Lung (tissue), 12 donors: Measurements from ENCODE around the gene CDK19. TPM values are rescaled to one million over a fixed set of nuclear protein-coding genes. Genes with fewer than 3 reads are reported as not detected.

Experiments used
- ATAC-seq: fragments of 200-7000 bp; cut with Tn5 transposase; one replicate; pipeline ENCODE4 v1.9.1; 2020; ENCODE audit warnings: moderate number of reproducible peaks; ENCODE audit not compliant: insufficient read depth, low FRiP score
- DNase-seq, 3 donors: peaks; one replicate each; pipeline ENCODE4 v3.0.0-alpha.2; 2013 to 2017
- H3K27ac ChIP-seq, 2 donors: one replicate each; pipeline ENCODE4 v1.5.1; 2013; ENCODE audit warnings: mild to moderate bottlenecking in 2 of 2, moderate library complexity in 2 of 2, control low read depth in 1 of 2, inconsistent platforms in 1 of 2, low read depth in 1 of 2, low read length in 1 of 2
- H3K27me3 ChIP-seq, 3 donors: one replicate each; pipeline ENCODE4 v1.5.1; 2013; ENCODE audit warnings: low read length in 2 of 3; ENCODE audit not compliant: control insufficient read depth in 3 of 3, insufficient read depth in 3 of 3
- H3K36me3 ChIP-seq, 4 donors: one replicate each; pipeline ENCODE4 v1.5.1; 2013; ENCODE audit warnings: low read length in 4 of 4, mild to moderate bottlenecking in 1 of 4, moderate library complexity in 1 of 4; ENCODE audit not compliant: control insufficient read depth in 4 of 4, insufficient read depth in 4 of 4
- H3K4me1 ChIP-seq, 5 donors: one replicate each; pipeline ENCODE4 v1.5.1; 2013; ENCODE audit warnings: low read length in 5 of 5, mild to moderate bottlenecking in 2 of 5, moderate library complexity in 1 of 5; ENCODE audit not compliant: control insufficient read depth in 5 of 5, insufficient read depth in 5 of 5
- H3K4me3 ChIP-seq: one replicate; pipeline ENCODE4 v1.5.1; 2013; ENCODE audit warnings: mild to moderate bottlenecking, control low read depth, moderate library complexity
- H3K9ac ChIP-seq, 2 donors: one replicate each; pipeline ENCODE4 v1.5.1; 2013; ENCODE audit warnings: low read length in 2 of 2, control low read depth in 1 of 2; ENCODE audit not compliant: insufficient read depth in 1 of 2
- H3K9me3 ChIP-seq, 4 donors: one replicate each; pipeline ENCODE4 v1.5.1; 2013; ENCODE audit warnings: low read length in 3 of 4, mild to moderate bottlenecking in 1 of 4, moderate library complexity in 1 of 4; ENCODE audit not compliant: control insufficient read depth in 4 of 4, insufficient read depth in 3 of 4
- WGBS, 2 donors: extraction: QIAGEN DNeasy Blood & Tissue Kit; methylation state at CpG; one replicate each; pipeline ENCODE4 v1.1.7; 2013; 5-methylcytosine and 5-hydroxymethylcytosine counted together
- polyA plus RNA-seq, 2 donors: library from polyadenylated mRNA; stranded (reverse); fragments of 200-250 nt; gene quantifications; one replicate each; pipeline ENCODE4 v1.2.1, GENCODE V29; 2013
- total RNA-seq, 2 donors: library from RNA; depleted of rRNA in 1 of 2; stranded (reverse); fragments of >200 nt in 1 of 2; gene quantifications; one replicate each; pipeline ENCODE4 v1.2.1, GENCODE V29; 2014 to 2021
- TF ChIP-seq, protein P1 (sequence below): IDR thresholded peaks from 2 replicates; pipeline ENCODE4 v1.5.1; 2012; ENCODE audit warnings: mild to moderate bottlenecking; ENCODE audit errors: control extremely low read depth, extremely low read depth
- donor health status: control.
- donor health status: control.
- donor health status: Bipolar disorder and iron deficiency.
- donor health status: healthy.
- donor health status: DM: yes; HTN: yes; CAD: no.

Gene CDK19
- total and polyA plus RNA-seq, 4 donors = 6.0 to 37.9 (median 10.4) TPM

- ATAC-seq (no peak), DNase-seq (no peak)
- Histone ChIP-seq H3K9me3 (no peaks in the 10 kb centered on the region), H3K4me3 (no peak overlapping the region), H3K27ac (no peak overlapping the region), H3K27me3 (no peaks in the 10 kb centered on the region), H3K4me1 (peaks cover 0 to 11% (median 0%) of the 10 kb centered on the region in 5 donors), H3K9ac (no peak overlapping the region), H3K36me3 (no peaks in the 10 kb centered on the region)
- TF ChIP-seq, protein P1, sequence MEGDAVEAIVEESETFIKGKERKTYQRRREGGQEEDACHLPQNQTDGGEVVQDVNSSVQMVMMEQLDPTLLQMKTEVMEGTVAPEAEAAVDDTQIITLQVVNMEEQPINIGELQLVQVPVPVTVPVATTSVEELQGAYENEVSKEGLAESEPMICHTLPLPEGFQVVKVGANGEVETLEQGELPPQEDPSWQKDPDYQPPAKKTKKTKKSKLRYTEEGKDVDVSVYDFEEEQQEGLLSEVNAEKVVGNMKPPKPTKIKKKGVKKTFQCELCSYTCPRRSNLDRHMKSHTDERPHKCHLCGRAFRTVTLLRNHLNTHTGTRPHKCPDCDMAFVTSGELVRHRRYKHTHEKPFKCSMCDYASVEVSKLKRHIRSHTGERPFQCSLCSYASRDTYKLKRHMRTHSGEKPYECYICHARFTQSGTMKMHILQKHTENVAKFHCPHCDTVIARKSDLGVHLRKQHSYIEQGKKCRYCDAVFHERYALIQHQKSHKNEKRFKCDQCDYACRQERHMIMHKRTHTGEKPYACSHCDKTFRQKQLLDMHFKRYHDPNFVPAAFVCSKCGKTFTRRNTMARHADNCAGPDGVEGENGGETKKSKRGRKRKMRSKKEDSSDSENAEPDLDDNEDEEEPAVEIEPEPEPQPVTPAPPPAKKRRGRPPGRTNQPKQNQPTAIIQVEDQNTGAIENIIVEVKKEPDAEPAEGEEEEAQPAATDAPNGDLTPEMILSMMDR = no peak
- 83 to 88% methylated on average over 7 of the region's 7 CpGs for WGBS, 2 donors
Measured at GRCh38 chr6:110567957-110568696, 247.1 kb downstream of the CDK19 start.

DNA sequence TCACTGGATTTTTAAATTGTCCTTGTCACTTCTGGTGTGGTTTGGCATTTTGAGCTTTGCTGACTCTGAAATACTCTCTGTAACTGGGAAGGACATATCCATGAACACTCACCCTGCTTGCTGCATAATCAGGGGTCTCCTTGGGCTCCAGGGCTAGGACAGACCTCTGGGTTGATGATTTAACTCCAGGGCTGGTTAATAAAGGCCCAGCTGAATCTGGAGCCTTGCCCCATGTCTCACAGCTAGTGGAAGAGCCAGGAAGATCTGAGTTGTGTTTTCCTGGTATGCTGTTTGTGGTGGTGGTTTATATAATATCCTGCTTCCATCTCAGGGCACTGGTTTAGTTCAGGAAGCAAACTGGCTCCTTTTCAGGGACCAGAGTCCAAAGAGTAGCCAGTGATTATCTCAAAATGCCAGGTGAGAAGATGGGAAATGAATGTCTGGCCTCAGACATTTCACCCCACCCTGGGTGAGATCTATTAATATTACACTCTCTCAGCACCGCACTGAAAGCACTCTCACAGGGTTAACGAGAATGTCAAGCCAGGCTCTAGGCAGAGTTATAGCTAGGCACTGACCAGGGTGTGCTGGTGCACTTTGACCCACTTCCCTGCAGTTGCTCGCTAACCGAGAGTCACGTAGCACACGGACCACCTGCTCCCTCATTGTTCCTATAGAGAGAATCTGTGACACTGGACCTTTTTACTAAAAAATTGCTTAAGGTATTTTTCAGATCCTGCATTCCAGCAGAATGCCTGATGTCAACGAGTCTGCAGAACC, 248.7 kb downstream of the CDK19 start:
- Histone ChIP-seq H3K36me3 (no peaks in the 10 kb centered on the region), H3K4me1 (peaks cover 0 to 11% (median 0%) of the 10 kb centered on the region in 5 donors), H3K4me3 (no peak overlapping the region), H3K27me3 (no peaks in the 10 kb centered on the region), H3K27ac (peak overlapping the region in 1 of 2 donors; percentile 41), H3K9me3 (no peaks in the 10 kb centered on the region), H3K9ac (no peak overlapping the region)
- WGBS, 2 donors = 66 to 81% methylated on average over 7 of the region's 7 CpGs
- DNase-seq (peak in 1 of 3 donors; percentile 3), ATAC-seq (no peak)
- TF ChIP-seq, protein P1 = no peak

- no peaks in the 10 kb centered on the region for H3K27me3 ChIP-seq
- no peaks in the 10 kb centered on the region for H3K9me3 ChIP-seq
- DNase-seq (no peak), ATAC-seq (no peak)
- TF ChIP-seq, protein P1 = no peak
- H3K9ac ChIP-seq = no peak overlapping the region
- H3K36me3 ChIP-seq = no peaks in the 10 kb centered on the region
- 93 to 95% methylated on average over 6 of the region's 6 CpGs for WGBS, 2 donors
- peaks cover 0 to 11% (median 0%) of the 10 kb centered on the region in 5 donors for H3K4me1 ChIP-seq
- H3K27ac ChIP-seq = no peak overlapping the region
- H3K4me3 ChIP-seq = no peak overlapping the region
Measured at GRCh38 chr6:110564703-110565421, 250.4 kb downstream of the CDK19 start.
